WTC11 (cell line): ENCODE data around the gene MAP1LC3C. TPM values are rescaled to one million over a fixed set of nuclear protein-coding genes. Genes with fewer than 3 reads are reported as not detected.
A peak's percentile ranks its signal among the peaks of the same experiment; 100 is the strongest.

Experiments
- ATAC-seq: fragments of 200-7000 bp; cut with Tn5 transposase; 2 replicates; pipeline ENCODE4 v1.10.0; 2021; ENCODE audit warnings: mild to moderate bottlenecking, moderate library complexity
- CTCF ChIA-PET: fragments of 300-600 bp; sonication (Branson Sonifier 250); formaldehyde crosslinking; loops from one replicate; lab custom pipeline; 2021; ENCODE audit warnings: antibody characterized with exemption; lab: Charles Lee
- POLR2A ChIA-PET: fragments of 350-600 bp; sonication (Branson Sonifier 250); formaldehyde crosslinking; loops from one replicate; lab custom pipeline; 2021; ENCODE audit warnings: antibody characterized with exemption; lab: Charles Lee
- DNase-seq: peaks from one replicate; pipeline ENCODE4 v3.0.0; 2021; ENCODE audit warnings: low spot score
- H3K27ac Mint-ChIP-seq: 2 replicates; pipeline ENCODE4 v1.8.0; 2021; ENCODE audit warnings: mixed read lengths
- H3K27me3 Mint-ChIP-seq: 2 replicates; pipeline ENCODE4 v1.8.0; 2021; ENCODE audit warnings: low read depth, mild to moderate bottlenecking, moderate library complexity, mixed read lengths
- H3K36me3 Mint-ChIP-seq: 2 replicates; pipeline ENCODE4 v1.8.0; 2021; ENCODE audit warnings: mixed read lengths
- H3K4me1 Mint-ChIP-seq: 2 replicates; pipeline ENCODE4 v1.8.0; 2022; ENCODE audit warnings: mixed read lengths
- H3K4me3 Mint-ChIP-seq: 2 replicates; pipeline ENCODE4 v1.8.0; 2021; ENCODE audit warnings: mild to moderate bottlenecking, moderate library complexity, mixed read lengths
- H3K9me3 Mint-ChIP-seq: 2 replicates; pipeline ENCODE4 v1.8.0; 2021; ENCODE audit warnings: mixed read lengths
- AFF4 ChIP-seq: sonication (generic); formaldehyde crosslinking; IDR thresholded peaks from 2 replicates; pipeline ENCODE4 v1.8.1; 2023; ENCODE audit warnings: mild to moderate bottlenecking, missing genetic modification reagents, borderline replicate concordance
- ATF1 ChIP-seq: sonication (generic); formaldehyde crosslinking; IDR thresholded peaks from 2 replicates; pipeline ENCODE4 v1.8.1; 2023; ENCODE audit warnings: mild to moderate bottlenecking, moderate library complexity, missing genetic modification reagents
- CBFB ChIP-seq: sonication (generic); formaldehyde crosslinking; IDR thresholded peaks from 2 replicates; pipeline ENCODE4 v1.8.1; 2022; ENCODE audit warnings: mild to moderate bottlenecking, low read depth, missing genetic modification reagents
- CDX4 ChIP-seq: fragments of 250-450 bp; sonication (Bioruptor Pico); IDR thresholded peaks from 2 replicates; pipeline ENCODE4 v1.9.0; 2021; ENCODE audit warnings: moderate library complexity, mild to moderate bottlenecking, inconsistent platforms, borderline replicate concordance
- ERG ChIP-seq: fragments of 250-450 bp; sonication (Bioruptor Pico); IDR thresholded peaks from 2 replicates; pipeline ENCODE4 v1.8.0; 2021; ENCODE audit warnings: mild to moderate bottlenecking
- FOXK1 ChIP-seq: sonication (generic); formaldehyde crosslinking; IDR thresholded peaks from 2 replicates; pipeline ENCODE4 v1.8.0; 2022; ENCODE audit warnings: mild to moderate bottlenecking, moderate library complexity, missing genetic modification reagents
- FOXP4 ChIP-seq: sonication (generic); formaldehyde crosslinking; IDR thresholded peaks from 2 replicates; pipeline ENCODE4 v1.8.0; 2022; ENCODE audit warnings: mild to moderate bottlenecking, missing genetic modification reagents
- GTF2I ChIP-seq: fragments of 250-450 bp; sonication (Bioruptor Pico); conservative IDR thresholded peaks from 2 replicates; pipeline ENCODE4 v1.4.0; 2021; ENCODE audit warnings: mild to moderate bottlenecking
- HMGA2 ChIP-seq: fragments of 250-450 bp; sonication (Bioruptor Pico); IDR thresholded peaks from 2 replicates; pipeline ENCODE4 v1.4.0; 2021; ENCODE audit warnings: mild to moderate bottlenecking, moderate library complexity
- IRF2 ChIP-seq: sonication (generic); formaldehyde crosslinking; IDR thresholded peaks from 2 replicates; pipeline ENCODE4 v1.8.0; 2022; ENCODE audit warnings: low read depth, missing genetic modification reagents, borderline replicate concordance
- MYBL2 ChIP-seq: sonication (generic); formaldehyde crosslinking; IDR thresholded peaks from 2 replicates; pipeline ENCODE4 v1.8.1; 2023; ENCODE audit warnings: mild to moderate bottlenecking, moderate library complexity, missing genetic modification reagents
- NFYB ChIP-seq: sonication (generic); formaldehyde crosslinking; conservative IDR thresholded peaks from 2 replicates; pipeline ENCODE4 v1.8.0; 2022; ENCODE audit warnings: low read depth, missing genetic modification reagents
- ZNF219 ChIP-seq: sonication (generic); formaldehyde crosslinking; IDR thresholded peaks from 2 replicates; pipeline ENCODE4 v1.8.0; 2023; ENCODE audit warnings: missing genetic modification reagents, mild to moderate bottlenecking, borderline replicate concordance
- ZNF263 ChIP-seq: sonication (generic); formaldehyde crosslinking; IDR thresholded peaks from 2 replicates; pipeline ENCODE4 v1.8.1; 2022; ENCODE audit warnings: low read depth, mild to moderate bottlenecking, moderate library complexity, missing genetic modification reagents
- ZNF396 ChIP-seq: fragments of 250-450 bp; sonication (Bioruptor Pico); IDR thresholded peaks from 2 replicates; pipeline ENCODE4 v1.8.0; 2021; ENCODE audit warnings: mild to moderate bottlenecking, moderate library complexity, borderline replicate concordance
- total RNA-seq: library from RNA; stranded (reverse); gene quantifications from 3 replicates; pipeline ENCODE4 v1.2.3, GENCODE V29; 2021
- TF ChIP-seq, protein P1 (sequence below): sonication (generic); formaldehyde crosslinking; IDR thresholded peaks from 2 replicates; pipeline ENCODE4 v1.8.0; 2023; ENCODE audit warnings: missing genetic modification reagents
- TF ChIP-seq, protein P2 (sequence below): sonication (generic); formaldehyde crosslinking; IDR thresholded peaks from 2 replicates; pipeline ENCODE4 v1.8.1; 2023; ENCODE audit warnings: mild to moderate bottlenecking, missing genetic modification reagents, moderate library complexity
- TF ChIP-seq, protein P3 (sequence below): fragments of 200-600 bp; IDR thresholded peaks from 2 replicates; pipeline ENCODE4 v1.8.0; 2022; ENCODE audit warnings: antibody characterized with exemption

The MAP1LC3C gene
- total RNA-seq, 1 experiment from 2014 or later: 1.5 TPM

DNA sequence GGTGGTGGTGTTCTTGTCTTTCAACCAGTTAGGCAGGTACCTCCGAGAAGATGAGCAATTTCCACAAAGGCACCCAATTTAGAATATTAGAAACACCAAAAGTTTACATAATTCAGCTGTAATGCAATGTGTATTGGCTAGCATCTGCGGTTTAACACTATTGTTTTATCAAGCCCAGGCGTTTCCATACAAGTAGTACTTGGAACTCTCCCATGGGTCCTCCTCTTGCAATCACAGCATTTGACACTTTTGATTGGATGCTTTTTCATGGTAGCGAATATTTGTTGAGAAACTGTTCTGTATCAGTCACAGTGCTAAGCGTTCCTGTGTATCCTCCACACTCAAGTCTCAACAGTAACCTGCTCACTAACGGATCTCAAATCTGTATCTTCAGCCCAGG, 20.1 kb upstream of the MAP1LC3C start (continued):
- TF ChIP-seq GTF2I: no peak
- TF ChIP-seq ZNF396 (CRISPR knock-in tag): no peak
- TF ChIP-seq, protein P1, sequence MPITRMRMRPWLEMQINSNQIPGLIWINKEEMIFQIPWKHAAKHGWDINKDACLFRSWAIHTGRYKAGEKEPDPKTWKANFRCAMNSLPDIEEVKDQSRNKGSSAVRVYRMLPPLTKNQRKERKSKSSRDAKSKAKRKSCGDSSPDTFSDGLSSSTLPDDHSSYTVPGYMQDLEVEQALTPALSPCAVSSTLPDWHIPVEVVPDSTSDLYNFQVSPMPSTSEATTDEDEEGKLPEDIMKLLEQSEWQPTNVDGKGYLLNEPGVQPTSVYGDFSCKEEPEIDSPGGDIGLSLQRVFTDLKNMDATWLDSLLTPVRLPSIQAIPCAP (CRISPR knock-in tag): no peak
- TF ChIP-seq MYBL2 (CRISPR knock-in tag): no peak
- no peak for TF ChIP-seq ZNF263 (CRISPR knock-in tag)
- TF ChIP-seq FOXP4 (CRISPR knock-in tag): no peak

GRCh38 chr1:242017580-242018233, 18.8 kb upstream of the MAP1LC3C start:
- Mint-ChIP-seq H3K27ac (no peak overlapping the region), H3K9me3 (peaks cover 10% of the 10 kb centered on the region; the same call in 1 of the 2 replicates), H3K4me3 (no peak overlapping the region), H3K4me1 (peaks cover 8% of the 10 kb centered on the region), H3K36me3 (peaks cover 10% of the 10 kb centered on the region), H3K27me3 (no peaks in the 10 kb centered on the region)
- TF ChIP-seq NFYB (CRISPR knock-in tag) (no peak), ZNF396 (CRISPR knock-in tag) (no peak), AFF4 (CRISPR knock-in tag) (no peak), ERG (CRISPR knock-in tag) (no peak), IRF2 (no peak), ATF1 (no peak), HMGA2 (peak; percentile 98), ZNF219 (no peak), FOXK1 (CRISPR knock-in tag) (no peak), CDX4 (CRISPR knock-in tag) (no peak), CBFB (no peak)
- TF ChIP-seq, protein P2, sequence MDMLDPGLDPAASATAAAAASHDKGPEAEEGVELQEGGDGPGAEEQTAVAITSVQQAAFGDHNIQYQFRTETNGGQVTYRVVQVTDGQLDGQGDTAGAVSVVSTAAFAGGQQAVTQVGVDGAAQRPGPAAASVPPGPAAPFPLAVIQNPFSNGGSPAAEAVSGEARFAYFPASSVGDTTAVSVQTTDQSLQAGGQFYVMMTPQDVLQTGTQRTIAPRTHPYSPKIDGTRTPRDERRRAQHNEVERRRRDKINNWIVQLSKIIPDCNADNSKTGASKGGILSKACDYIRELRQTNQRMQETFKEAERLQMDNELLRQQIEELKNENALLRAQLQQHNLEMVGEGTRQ (CRISPR knock-in tag): no peak
- TF ChIP-seq, protein P3, sequence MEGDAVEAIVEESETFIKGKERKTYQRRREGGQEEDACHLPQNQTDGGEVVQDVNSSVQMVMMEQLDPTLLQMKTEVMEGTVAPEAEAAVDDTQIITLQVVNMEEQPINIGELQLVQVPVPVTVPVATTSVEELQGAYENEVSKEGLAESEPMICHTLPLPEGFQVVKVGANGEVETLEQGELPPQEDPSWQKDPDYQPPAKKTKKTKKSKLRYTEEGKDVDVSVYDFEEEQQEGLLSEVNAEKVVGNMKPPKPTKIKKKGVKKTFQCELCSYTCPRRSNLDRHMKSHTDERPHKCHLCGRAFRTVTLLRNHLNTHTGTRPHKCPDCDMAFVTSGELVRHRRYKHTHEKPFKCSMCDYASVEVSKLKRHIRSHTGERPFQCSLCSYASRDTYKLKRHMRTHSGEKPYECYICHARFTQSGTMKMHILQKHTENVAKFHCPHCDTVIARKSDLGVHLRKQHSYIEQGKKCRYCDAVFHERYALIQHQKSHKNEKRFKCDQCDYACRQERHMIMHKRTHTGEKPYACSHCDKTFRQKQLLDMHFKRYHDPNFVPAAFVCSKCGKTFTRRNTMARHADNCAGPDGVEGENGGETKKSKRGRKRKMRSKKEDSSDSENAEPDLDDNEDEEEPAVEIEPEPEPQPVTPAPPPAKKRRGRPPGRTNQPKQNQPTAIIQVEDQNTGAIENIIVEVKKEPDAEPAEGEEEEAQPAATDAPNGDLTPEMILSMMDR: peak; percentile 56
- peak; percentile 50 for DNase-seq
- CTCF ChIA-PET: interaction anchor here (0.6 to 0.7 kb wide), 3 partner anchors 15 to 97 kb away, joined by 4 to 5 read pairs (median 4); no protein-coding TSS in a partner anchor
- POLR2A ChIA-PET: no interaction called here
- ATAC-seq: peak; percentile 70
